Astrocyte (in vitro differentiated cells and primary cell): ENCODE measurements around the gene ULK4. TPM values are rescaled to one million over a fixed set of nuclear protein-coding genes. Genes with fewer than 3 reads are reported as not detected.

Experiments used
- DNase-seq: peaks from one replicate; pipeline ENCODE4 v3.0.0-alpha.2; 2010; ENCODE audit warnings: low read depth
- FAIRE-seq: peaks from 2 replicates; lab custom pipeline; 2011; peaks lifted over from hg19 to GRCh38; lab: Jason Lieb, UNC
- H2AFZ ChIP-seq: 2 replicates; pipeline ENCODE4 v1.6.0; 2012; ENCODE audit warnings: low read depth, low read length, inconsistent platforms
- H3K27ac ChIP-seq: 2 replicates; pipeline ENCODE4 v1.5.1; 2011; ENCODE audit warnings: low read depth, low read length, inconsistent platforms
- H3K27me3 ChIP-seq: 2 replicates; pipeline ENCODE4 v1.6.0; 2011; ENCODE audit warnings: low read length, inconsistent platforms; ENCODE audit not compliant: insufficient read depth
- H3K36me3 ChIP-seq: 2 replicates; pipeline ENCODE4 v1.5.1; 2011; ENCODE audit warnings: low read length, inconsistent platforms; ENCODE audit not compliant: insufficient read depth
- H3K4me1 ChIP-seq: 2 replicates; pipeline ENCODE4 v1.5.1; 2011; ENCODE audit warnings: low read length, inconsistent platforms; ENCODE audit not compliant: insufficient read depth
- H3K4me2 ChIP-seq: 2 replicates; pipeline ENCODE4 v1.6.0; 2012; ENCODE audit warnings: low read length, inconsistent platforms
- H3K4me3 ChIP-seq: 2 replicates; pipeline ENCODE4 v1.5.1; 2011; ENCODE audit warnings: low read depth, mild to moderate bottlenecking, low read length, inconsistent platforms; ENCODE audit not compliant: insufficient read depth
- H3K79me2 ChIP-seq: 2 replicates; pipeline ENCODE4 v1.6.0; 2012; ENCODE audit warnings: mild to moderate bottlenecking, low read length, inconsistent platforms; ENCODE audit not compliant: insufficient read depth
- H3K9ac ChIP-seq: 2 replicates; pipeline ENCODE4 v1.6.0; 2012; ENCODE audit warnings: mild to moderate bottlenecking, low read length, inconsistent platforms
- H3K9me3 ChIP-seq: 2 replicates; pipeline ENCODE4 v1.5.1; 2012; ENCODE audit warnings: low read depth, mild to moderate bottlenecking, low read length, inconsistent platforms; ENCODE audit not compliant: insufficient read depth
- H4K20me1 ChIP-seq: 2 replicates; pipeline ENCODE4 v1.6.0; 2012; ENCODE audit warnings: low read length, inconsistent platforms; ENCODE audit not compliant: insufficient read depth
- H3K27ac Mint-ChIP-seq: one replicate; pipeline ENCODE4 v1.8.0; 2021; ENCODE audit warnings: mild to moderate bottlenecking, mixed read lengths; ENCODE audit not compliant: unreplicated experiment
- H3K27me3 Mint-ChIP-seq: one replicate; pipeline ENCODE4 v1.8.0; 2021; ENCODE audit warnings: low read depth, mixed read lengths; ENCODE audit not compliant: unreplicated experiment
- H3K36me3 Mint-ChIP-seq: one replicate; pipeline ENCODE4 v1.8.0; 2021; ENCODE audit warnings: low read depth, mixed read lengths; ENCODE audit not compliant: unreplicated experiment
- H3K4me1 Mint-ChIP-seq: one replicate; pipeline ENCODE4 v1.8.0; 2021; ENCODE audit warnings: low read depth, mixed read lengths; ENCODE audit not compliant: unreplicated experiment
- H3K4me3 Mint-ChIP-seq: one replicate; pipeline ENCODE4 v1.8.0; 2021; ENCODE audit warnings: mild to moderate bottlenecking, moderate library complexity, mixed read lengths; ENCODE audit not compliant: unreplicated experiment
- H3K9me3 Mint-ChIP-seq: one replicate; pipeline ENCODE4 v1.8.0; 2021; ENCODE audit warnings: mild to moderate bottlenecking, mixed read lengths; ENCODE audit not compliant: unreplicated experiment
- CTCF ChIP-seq: IDR thresholded peaks from 2 replicates; pipeline ENCODE4 v1.5.1; 2011; ENCODE audit warnings: low read depth, mild to moderate bottlenecking, inconsistent platforms, low read length, moderate library complexity; ENCODE audit not compliant: insufficient read depth
- EZH2 ChIP-seq: IDR thresholded peaks from 2 replicates; pipeline ENCODE4 v1.6.1; 2012; ENCODE audit warnings: mild to moderate bottlenecking, low read length, inconsistent platforms; ENCODE audit not compliant: insufficient read depth
- total RNA-seq: library from RNA; stranded (reverse); gene quantifications from 2 replicates; pipeline ENCODE4 v1.2.1, GENCODE V29; 2021

The ULK4 gene
- total RNA-seq, 1 donor from 2014 or later = 6.6 TPM

DNA sequence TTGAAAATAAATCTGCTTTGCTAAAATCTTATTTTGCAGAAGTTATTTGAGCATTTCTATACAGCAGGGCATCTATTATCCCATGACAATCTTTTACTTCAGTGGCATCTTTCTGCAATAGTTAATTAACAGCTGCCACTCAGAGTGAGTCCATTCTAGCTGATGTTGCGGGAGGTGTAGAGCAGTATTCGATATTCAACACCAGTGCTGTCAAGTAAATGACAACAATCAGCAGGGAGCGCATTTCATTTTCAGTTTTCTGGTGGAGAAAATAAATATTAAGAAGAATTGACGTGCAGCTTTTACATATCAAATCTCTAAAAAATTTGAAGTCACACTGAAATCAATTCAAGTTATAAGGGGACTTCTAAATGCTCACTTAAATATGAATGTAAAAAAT lies 476.4 kb downstream of the ULK4 start:
- H2AFZ ChIP-seq = no peak overlapping the region
- FAIRE-seq (no peak), DNase-seq (no peak)
- H3K36me3 ChIP-seq = no peaks in the 10 kb centered on the region
- no peak overlapping the region for H3K27ac ChIP-seq
- no peaks in the 10 kb centered on the region for H3K79me2 ChIP-seq
- Mint-ChIP-seq H3K36me3 (no peaks in the 10 kb centered on the region), H3K4me1 (peaks cover 1% of the 10 kb centered on the region), H3K4me3 (no peak overlapping the region), H3K9me3 (no peaks in the 10 kb centered on the region), H3K27ac (no peak overlapping the region), H3K27me3 (no peaks in the 10 kb centered on the region)
- TF ChIP-seq CTCF (no peak), EZH2 (no peak)
- no peaks in the 10 kb centered on the region for H4K20me1 ChIP-seq
- H3K4me3 ChIP-seq = no peak overlapping the region
- no peak overlapping the region for H3K4me2 ChIP-seq
- no peak overlapping the region for H3K9ac ChIP-seq
- H3K9me3 ChIP-seq = no peaks in the 10 kb centered on the region
- H3K27me3 ChIP-seq = no peaks in the 10 kb centered on the region
- no peaks in the 10 kb centered on the region for H3K4me1 ChIP-seq

GRCh38 chr3:41482134-41482533 lies 479.8 kb downstream of the ULK4 start:
- Histone ChIP-seq H2AFZ (no peak overlapping the region), H3K4me2 (no peak overlapping the region), H3K36me3 (no peaks in the 10 kb centered on the region), H3K9ac (no peak overlapping the region), H3K27me3 (no peaks in the 10 kb centered on the region), H3K27ac (no peak overlapping the region), H3K4me3 (no peak overlapping the region), H4K20me1 (no peaks in the 10 kb centered on the region), H3K9me3 (no peaks in the 10 kb centered on the region), H3K4me1 (no peaks in the 10 kb centered on the region), H3K79me2 (no peaks in the 10 kb centered on the region)
- H3K4me3 Mint-ChIP-seq = no peak overlapping the region
- no peaks in the 10 kb centered on the region for H3K36me3 Mint-ChIP-seq
- no peaks in the 10 kb centered on the region for H3K9me3 Mint-ChIP-seq
- no peaks in the 10 kb centered on the region for H3K27me3 Mint-ChIP-seq
- TF ChIP-seq CTCF = no peak
- TF ChIP-seq EZH2 = no peak
- DNase-seq = no peak
- H3K27ac Mint-ChIP-seq = no peak overlapping the region
- no peaks in the 10 kb centered on the region for H3K4me1 Mint-ChIP-seq
- FAIRE-seq = no peak

GRCh38 chr3:41478278-41478677 lies 483.6 kb downstream of the ULK4 start:
- no peaks in the 10 kb centered on the region for H4K20me1 ChIP-seq
- Mint-ChIP-seq H3K27ac (no peak overlapping the region), H3K4me1 (no peaks in the 10 kb centered on the region), H3K27me3 (no peaks in the 10 kb centered on the region), H3K9me3 (peaks cover 7% of the 10 kb centered on the region), H3K36me3 (no peaks in the 10 kb centered on the region), H3K4me3 (no peak overlapping the region)
- H3K27ac ChIP-seq = no peak overlapping the region
- H3K4me2 ChIP-seq = no peak overlapping the region
- no peaks in the 10 kb centered on the region for H3K27me3 ChIP-seq
- H3K36me3 ChIP-seq = no peaks in the 10 kb centered on the region
- no peaks in the 10 kb centered on the region for H3K4me1 ChIP-seq
- H3K9ac ChIP-seq = no peak overlapping the region
- no peaks in the 10 kb centered on the region for H3K9me3 ChIP-seq
- H2AFZ ChIP-seq = no peak overlapping the region
- TF ChIP-seq CTCF = no peak
- no peak overlapping the region for H3K4me3 ChIP-seq
- DNase-seq (no peak), FAIRE-seq (no peak)
- H3K79me2 ChIP-seq = no peaks in the 10 kb centered on the region
